Hepatocyte (in vitro differentiated cells): ENCODE results near the gene OXLD1. TPM values are rescaled to one million over a fixed set of nuclear protein-coding genes. Genes with fewer than 3 reads are reported as not detected.
"Not testable (repeated sequence)": the region's sequence is repeated elsewhere in the genome, so short reads cannot be mapped to it uniquely, and the experiment has no call there.

Experiments
- DNase-seq: peaks from one replicate; pipeline ENCODE4 v3.0.0-alpha.2; 2016; ENCODE audit warnings: low spot score
- H2AFZ ChIP-seq: fragments of 200-600 bp; sonication (generic); 2 replicates; pipeline ENCODE4 v1.6.0; 2016; ENCODE audit warnings: antibody characterized with exemption, mild to moderate bottlenecking
- H3K27ac ChIP-seq: fragments of 200-600 bp; sonication (generic); 2 replicates; pipeline ENCODE4 v1.5.1; 2016; ENCODE audit warnings: mild to moderate bottlenecking
- H3K27me3 ChIP-seq: fragments of 200-600 bp; sonication (generic); 2 replicates; pipeline ENCODE4 v1.6.1; 2016
- H3K36me3 ChIP-seq: fragments of 200-600 bp; sonication (generic); replicated peaks from 2 replicates; pipeline ENCODE4 v1.5.1; 2016; ENCODE audit warnings: low read depth; ENCODE audit not compliant: insufficient read depth
- H3K4me1 ChIP-seq: fragments of 200-600 bp; sonication (generic); 2 replicates; pipeline ENCODE4 v1.5.1; 2016; ENCODE audit warnings: mild to moderate bottlenecking, moderate library complexity; ENCODE audit not compliant: insufficient read depth
- H3K4me2 ChIP-seq: fragments of 200-600 bp; sonication (generic); 2 replicates; pipeline ENCODE4 v1.6.0; 2016
- H3K4me3 ChIP-seq: fragments of 200-600 bp; sonication (generic); 2 replicates; pipeline ENCODE4 v1.5.1; 2016; ENCODE audit warnings: mild to moderate bottlenecking
- H3K79me2 ChIP-seq: fragments of 200-600 bp; sonication (generic); 2 replicates; pipeline ENCODE4 v1.6.0; 2017; ENCODE audit warnings: mild to moderate bottlenecking
- H3K9me2 ChIP-seq: fragments of 200-600 bp; sonication (generic); replicated peaks from 2 replicates; pipeline ENCODE4 v1.6.0; 2017; ENCODE audit warnings: mild to moderate bottlenecking; ENCODE audit not compliant: insufficient read depth
- H3K9me3 ChIP-seq: fragments of 200-600 bp; sonication (generic); 2 replicates; pipeline ENCODE4 v1.5.1; 2016; ENCODE audit warnings: low read depth, mild to moderate bottlenecking
- H4K20me1 ChIP-seq: fragments of 200-600 bp; sonication (generic); 2 replicates; pipeline ENCODE4 v1.6.0; 2016; ENCODE audit warnings: mild to moderate bottlenecking; ENCODE audit not compliant: insufficient read depth, poor library complexity, severe bottlenecking
- CTCF ChIP-seq: fragments of 200-600 bp; sonication (generic); IDR thresholded peaks from 2 replicates; pipeline ENCODE4 v1.5.1; 2016; ENCODE audit warnings: antibody characterized with exemption, mild to moderate bottlenecking; ENCODE audit not compliant: poor library complexity
- EZH2 ChIP-seq: fragments of 200-600 bp; sonication (generic); IDR thresholded peaks from 2 replicates; pipeline ENCODE4 v1.6.1; 2016; ENCODE audit warnings: antibody characterized with exemption, mild to moderate bottlenecking, borderline replicate concordance
- EZH2phosphoT487 ChIP-seq: fragments of 200-600 bp; sonication (generic); IDR thresholded peaks from one replicate; pipeline ENCODE4 v1.6.1; 2018; ENCODE audit warnings: antibody characterized with exemption, mild to moderate bottlenecking, low read depth, moderate library complexity; ENCODE audit not compliant: unreplicated experiment, severe bottlenecking
- WGBS: methylation state at CpG from one replicate; pipeline ENCODE4 v1.1.6; 2016; ENCODE audit warnings: low lambda C conversion rate; ENCODE audit errors: missing lambda C conversion rate; 5-methylcytosine and 5-hydroxymethylcytosine counted together
- polyA plus RNA-seq: library from polyadenylated mRNA; unstranded; fragments of >200 nt; fragmentation: Nextera tagmentation; extraction: Ambion mirVana; gene quantifications from 2 replicates; pipeline ENCODE4 v1.2.1, GENCODE V29; 2016
- total RNA-seq: library from RNA; depleted of rRNA; stranded (reverse); fragments of >200 nt; gene quantifications from 2 replicates; pipeline ENCODE4 v1.2.3, GENCODE V29; 2014

OXLD1 gene
- total and polyA plus RNA-seq, 2 experiments from 2014 or later = 37.8 to 39.8 TPM

GRCh38 chr17:81631482-81631881 is 34.9 kb downstream of the OXLD1 start:
- no peaks in the 10 kb centered on the region for H3K9me3 ChIP-seq
- H3K4me1 ChIP-seq = peaks cover 18% of the 10 kb centered on the region
- no peak overlapping the region for H3K4me2 ChIP-seq
- H3K36me3 ChIP-seq = peaks cover 3% of the 10 kb centered on the region
- DNase-seq = no peak
- TF ChIP-seq CTCF = no peak
- H3K4me3 ChIP-seq = no peak overlapping the region
- H3K79me2 ChIP-seq = peaks cover 63% of the 10 kb centered on the region
- H2AFZ ChIP-seq = no peak overlapping the region
- peaks cover 47% of the 10 kb centered on the region for H4K20me1 ChIP-seq
- 96% methylated on average over 7 of the region's 7 CpGs for WGBS
- H3K27me3 ChIP-seq = no peaks in the 10 kb centered on the region
- H3K27ac ChIP-seq = no peak overlapping the region
- no peaks in the 10 kb centered on the region for H3K9me2 ChIP-seq

DNA sequence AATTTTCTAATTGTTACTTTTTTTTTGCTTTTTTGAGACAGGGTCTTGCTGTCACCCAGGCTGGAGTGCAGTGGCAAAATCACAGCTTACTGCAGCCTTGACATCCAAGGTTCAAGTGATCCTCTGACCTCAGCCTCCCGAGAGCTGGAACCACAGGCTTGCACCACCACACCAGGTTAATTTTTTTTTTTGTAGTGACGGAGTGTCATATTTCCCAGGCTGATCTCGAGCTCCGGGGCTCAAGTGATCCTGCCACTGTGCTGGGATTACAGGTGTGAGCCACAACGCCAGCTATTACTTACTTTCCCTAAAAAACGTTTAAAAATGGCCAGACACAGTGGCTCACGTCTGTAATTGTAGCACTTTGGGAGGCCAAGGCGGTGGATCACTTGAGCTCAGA is 36.1 kb downstream of the OXLD1 start:
- Histone ChIP-seq H3K79me2 (peaks cover 57% of the 10 kb centered on the region), H3K36me3 (peaks cover 3% of the 10 kb centered on the region), H3K9me2 (no peaks in the 10 kb centered on the region), H2AFZ (no peak overlapping the region), H3K4me1 (peaks cover 13% of the 10 kb centered on the region), H3K27me3 (no peaks in the 10 kb centered on the region), H4K20me1 (peaks cover 38% of the 10 kb centered on the region), H3K27ac (no peak overlapping the region), H3K4me3 (no peak overlapping the region), H3K9me3 (no peaks in the 10 kb centered on the region), H3K4me2 (no peak overlapping the region)
- WGBS = 89% methylated on average over 8 of the region's 8 CpGs
- no peak for DNase-seq
- TF ChIP-seq CTCF (no peak), EZH2phosphoT487 (no peak), EZH2 (no peak)

GRCh38 chr17:81621494-81622130 is 44.8 kb downstream of the OXLD1 start:
- H4K20me1 ChIP-seq = no peaks in the 10 kb centered on the region
- no peaks in the 10 kb centered on the region for H3K9me3 ChIP-seq
- no peaks in the 10 kb centered on the region for H3K27me3 ChIP-seq
- H2AFZ ChIP-seq = no peak overlapping the region
- no peaks in the 10 kb centered on the region for H3K36me3 ChIP-seq
- H3K27ac ChIP-seq = no peak overlapping the region
- no peak overlapping the region for H3K4me2 ChIP-seq
- no peak for DNase-seq
- no peaks in the 10 kb centered on the region for H3K9me2 ChIP-seq
- TF ChIP-seq EZH2 (no peak), CTCF (no peak), EZH2phosphoT487 (no peak)
- no peaks in the 10 kb centered on the region for H3K4me1 ChIP-seq
- H3K79me2 ChIP-seq = peaks cover 36% of the 10 kb centered on the region
- 96% methylated on average over 11 of the region's 11 CpGs for WGBS
- no peak overlapping the region for H3K4me3 ChIP-seq

- H3K79me2 ChIP-seq = peaks cover 58% of the 10 kb centered on the region
Observed at GRCh38 chr17:81618307-81618706, 48.1 kb downstream of the OXLD1 start.

More at GRCh38 chr17:81618307-81618706, 48.1 kb downstream of the OXLD1 start:
- DNase-seq, H3K27ac ChIP-seq, H3K4me1 ChIP-seq, H3K27me3 ChIP-seq, H3K36me3 ChIP-seq, H3K4me2 ChIP-seq, H2AFZ ChIP-seq, H3K4me3 ChIP-seq, H3K9me3 ChIP-seq, H3K9me2 ChIP-seq: not testable (repeated sequence)
- WGBS = no CpG with 5 or more reads among the region's 36 CpGs
- H4K20me1 ChIP-seq = peaks cover 25% of the 10 kb centered on the region
